NCI-H1105 treated with DMSO at 0.1 percent for 48 hours (cell line): ENCODE data around the gene AFG1L.
A peak's percentile ranks its signal among the peaks of the same experiment; 100 is the strongest.
"Not testable (repeated sequence)": the region's sequence is repeated elsewhere in the genome, so short reads cannot be mapped to it uniquely, and the experiment has no call there.

Source experiments
- DNase-seq: peaks from one replicate; lab custom pipeline; 2025; lab: John Stamatoyannopoulos, UW

Gene AFG1L

DNA sequence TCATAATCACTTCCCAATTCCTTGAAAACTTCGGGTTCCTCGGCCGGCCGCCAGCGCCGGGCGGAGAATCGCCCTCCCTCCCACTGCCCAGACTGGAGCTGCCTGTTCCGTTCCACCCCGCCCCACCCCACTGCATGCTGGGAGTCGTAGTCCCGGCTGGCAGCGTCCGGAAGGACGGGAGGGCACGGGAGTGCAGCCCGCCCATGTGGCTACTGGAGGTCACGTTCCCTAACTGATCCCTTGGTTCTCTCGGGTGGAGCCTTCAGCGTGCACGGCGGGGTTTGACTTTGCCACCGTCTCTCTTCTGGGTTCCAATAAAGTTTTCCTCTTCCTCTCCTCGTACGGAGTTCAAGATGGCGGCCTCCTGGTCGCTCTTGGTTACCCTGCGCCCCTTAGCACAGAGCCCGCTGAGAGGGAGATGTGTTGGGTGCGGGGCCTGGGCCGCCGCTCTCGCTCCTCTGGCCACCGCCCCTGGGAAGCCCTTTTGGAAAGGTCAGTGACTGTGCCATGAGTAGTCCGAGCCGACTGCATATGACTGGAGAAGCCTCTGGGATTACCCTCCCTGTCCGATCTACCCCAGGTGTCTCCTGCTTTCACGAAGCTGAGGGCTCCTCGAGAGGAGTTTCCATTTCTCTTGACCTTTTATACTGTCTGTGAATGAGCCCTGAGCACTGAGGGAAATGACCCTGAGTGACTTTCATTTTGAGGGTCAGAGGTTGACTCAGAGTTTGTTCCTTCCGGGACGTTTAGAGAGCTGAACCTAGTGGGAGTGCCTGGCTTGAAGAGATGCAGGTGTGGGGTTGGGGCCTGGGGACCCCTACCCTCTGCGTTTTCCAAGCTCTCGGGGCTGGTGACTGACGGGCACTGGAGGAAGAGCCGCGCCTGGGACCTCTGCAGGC lies at the start of gene AFG1L:
AFG1L (plus strand) TSS at position 328 of the 899 bp plus-strand sequence; CDS start at position 354, 26 bp downstream.
- peak; percentile 92 for DNase-seq

DNA sequence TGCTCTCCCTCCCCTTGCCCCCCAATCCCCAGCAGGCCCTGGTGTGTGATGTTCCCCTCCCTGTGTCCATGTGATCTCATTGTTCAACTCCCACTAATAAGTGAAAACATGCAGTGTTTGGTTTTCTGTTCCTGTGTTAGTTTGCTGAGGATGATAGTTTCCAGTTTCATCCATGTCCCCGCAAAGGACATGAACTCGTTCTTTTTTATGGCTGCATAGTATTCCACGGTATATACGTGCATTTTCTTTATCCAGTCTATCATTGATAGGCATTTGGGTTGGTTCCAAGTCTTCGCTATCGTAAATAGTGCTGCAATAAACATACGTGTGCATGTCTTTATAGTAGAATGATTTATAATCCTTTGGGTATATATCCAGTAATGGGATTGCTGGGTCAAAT lies 49.8 kb upstream of the AFG1L start:
- not testable (repeated sequence) for DNase-seq

DNA sequence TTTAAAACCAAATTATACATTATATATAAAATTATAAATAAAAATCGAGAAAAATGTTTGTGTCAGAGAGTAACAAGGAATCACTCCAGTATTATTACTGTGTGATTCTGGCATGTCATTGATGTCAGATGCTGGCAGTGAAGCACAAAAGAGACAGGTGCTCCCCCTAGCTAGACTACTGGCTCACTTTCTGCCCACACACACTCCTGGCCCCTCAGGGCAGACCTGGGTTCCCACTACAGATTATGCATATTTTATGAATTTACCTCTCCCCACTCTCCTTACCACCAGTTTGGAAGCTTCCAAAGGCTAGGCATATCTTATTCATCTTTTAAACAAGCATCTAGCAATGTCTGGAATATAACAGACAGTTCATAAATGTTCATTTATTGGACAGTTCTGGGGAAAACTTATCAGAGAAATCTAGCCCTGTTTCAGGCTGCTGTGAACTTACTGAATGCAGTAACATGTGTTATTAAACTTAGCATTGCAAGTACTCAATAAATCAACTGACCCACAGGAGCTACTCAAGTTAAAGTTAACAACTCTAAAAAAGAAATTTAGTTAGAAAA lies 46.8 kb upstream of the AFG1L start:
- DNase-seq, result no peak

DNA sequence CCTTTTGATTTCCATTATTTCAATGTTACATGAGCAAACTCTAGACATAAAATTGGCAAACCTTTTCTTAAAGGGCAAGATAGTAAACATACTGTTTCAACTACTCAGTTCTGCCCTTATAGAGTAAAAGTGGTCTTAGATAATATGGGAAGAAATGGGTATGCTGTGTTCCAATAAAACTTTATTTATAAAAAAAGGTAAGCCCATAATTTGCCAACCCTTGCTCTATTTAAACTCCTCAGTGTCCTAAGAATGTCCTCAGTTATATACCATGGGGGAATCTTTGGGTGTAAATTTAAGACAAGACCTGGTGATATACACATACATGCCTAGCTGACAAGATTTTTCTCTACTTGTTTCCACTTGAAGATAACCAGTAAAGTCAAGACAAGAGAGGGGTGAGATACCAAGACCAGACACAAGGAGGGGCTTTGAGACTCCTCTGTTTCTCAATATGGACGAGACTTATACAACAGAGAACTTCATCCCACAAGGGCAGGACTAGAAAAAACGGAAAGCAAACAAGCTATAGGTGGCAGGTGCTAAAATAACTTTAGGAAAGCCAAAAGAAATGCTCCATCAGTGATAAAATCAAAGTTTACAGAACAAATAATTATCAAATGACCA lies 44.5 kb upstream of the AFG1L start:
- no peak for DNase-seq

DNA sequence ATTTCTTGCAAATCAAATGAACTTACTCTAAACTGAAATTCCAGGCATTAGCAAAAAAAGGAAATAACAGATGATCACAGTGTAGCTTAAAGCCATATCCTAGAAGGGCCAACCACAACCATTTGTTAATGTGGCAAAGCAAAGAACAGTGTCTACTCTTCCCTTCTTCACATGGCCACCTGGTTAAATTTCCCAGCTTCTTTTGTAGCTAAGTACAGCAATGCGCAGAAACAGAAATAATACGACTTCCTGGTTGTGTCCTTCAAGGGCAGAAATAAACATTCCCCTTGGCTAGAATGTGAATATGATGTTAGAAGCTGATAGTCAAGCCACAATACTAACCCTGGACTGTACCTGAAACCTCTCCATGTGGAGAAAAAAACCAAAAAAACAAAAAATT lies 43.6 kb upstream of the AFG1L start:
- DNase-seq, result no peak

DNA sequence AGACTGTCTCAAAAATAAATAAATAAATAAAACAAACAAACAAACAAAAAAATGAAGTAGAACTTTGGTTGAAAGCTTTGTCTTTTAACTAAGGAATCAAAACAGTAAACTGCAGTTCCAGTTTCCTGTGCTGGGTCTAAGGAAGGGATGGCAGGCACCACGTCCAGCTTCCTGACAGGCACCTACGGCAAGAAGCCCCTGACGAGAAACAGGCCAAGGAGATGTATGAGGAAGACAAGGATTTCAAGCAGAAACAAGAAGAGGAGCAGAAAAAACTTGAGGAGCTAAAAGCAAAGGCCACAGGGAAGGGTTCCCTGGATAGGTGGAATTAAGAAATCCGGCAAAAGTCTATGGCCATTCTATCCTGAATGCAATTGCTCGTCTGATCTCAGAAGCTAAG lies 42.8 kb upstream of the AFG1L start:
- no peak for DNase-seq

DNA sequence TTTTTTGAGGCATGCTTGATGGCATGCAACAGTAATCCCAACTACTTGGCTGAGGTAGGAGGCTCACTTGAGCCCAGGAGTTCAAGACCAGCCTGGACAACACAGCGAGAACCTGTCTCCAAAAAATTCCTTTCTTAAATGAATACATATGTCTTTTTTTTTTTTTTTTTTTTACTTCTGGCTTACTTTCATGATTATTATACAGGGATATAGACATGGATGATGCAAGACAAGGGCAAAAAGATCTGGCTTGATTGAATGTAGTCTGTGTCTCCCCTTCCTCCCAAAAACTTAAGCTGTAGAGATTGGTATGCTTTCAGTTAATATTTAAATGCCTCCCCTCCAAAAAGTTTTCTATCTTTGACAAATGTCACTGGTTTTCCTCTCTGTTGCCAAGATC lies 41.6 kb upstream of the AFG1L start:
- no peak for DNase-seq

DNA sequence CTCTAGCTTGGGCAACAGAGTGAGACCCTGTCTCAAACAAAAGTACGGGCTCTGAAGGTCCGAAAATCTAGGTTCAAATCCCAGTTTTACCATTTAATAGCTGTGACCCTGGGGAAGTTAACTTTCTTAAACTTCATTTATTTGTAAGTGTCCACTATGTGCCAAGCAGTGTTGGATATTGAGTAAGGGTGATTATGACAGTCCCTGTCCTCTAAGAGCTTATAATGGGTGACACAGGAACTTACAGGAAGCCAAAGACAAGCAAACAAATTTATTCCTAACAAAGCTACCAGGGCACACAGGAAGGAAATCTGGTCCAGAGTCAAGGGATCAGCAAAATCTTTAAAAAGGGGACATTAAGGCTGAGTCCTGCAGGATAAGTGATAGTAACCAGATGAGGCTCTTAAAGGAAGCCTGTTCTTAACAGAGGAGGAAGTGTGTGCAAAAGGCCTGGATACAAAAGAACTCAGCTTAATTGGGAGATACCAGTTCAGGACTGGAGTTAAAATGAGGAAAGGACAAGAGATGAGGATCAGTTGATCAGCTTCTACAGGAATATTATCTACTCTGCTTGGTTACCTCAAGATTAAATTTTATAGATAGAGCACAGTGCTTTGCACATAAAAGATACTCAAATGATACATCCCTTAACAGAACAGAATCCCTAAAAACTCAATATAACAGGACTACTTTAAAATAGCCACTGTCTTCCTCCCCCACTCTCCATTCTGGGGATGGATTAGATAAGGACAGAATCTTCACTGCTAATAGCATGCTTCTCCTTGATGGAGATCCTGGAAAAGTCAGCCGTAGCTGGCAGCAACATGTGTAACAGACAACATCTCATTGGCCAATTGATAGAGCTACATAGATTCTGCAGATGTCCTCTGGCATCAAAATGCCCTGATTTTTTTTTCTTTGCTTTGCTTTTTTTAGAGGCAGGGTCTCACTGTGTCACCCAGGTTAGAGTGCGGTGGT lies 40.1 kb upstream of the AFG1L start:
- no peak for DNase-seq

DNA sequence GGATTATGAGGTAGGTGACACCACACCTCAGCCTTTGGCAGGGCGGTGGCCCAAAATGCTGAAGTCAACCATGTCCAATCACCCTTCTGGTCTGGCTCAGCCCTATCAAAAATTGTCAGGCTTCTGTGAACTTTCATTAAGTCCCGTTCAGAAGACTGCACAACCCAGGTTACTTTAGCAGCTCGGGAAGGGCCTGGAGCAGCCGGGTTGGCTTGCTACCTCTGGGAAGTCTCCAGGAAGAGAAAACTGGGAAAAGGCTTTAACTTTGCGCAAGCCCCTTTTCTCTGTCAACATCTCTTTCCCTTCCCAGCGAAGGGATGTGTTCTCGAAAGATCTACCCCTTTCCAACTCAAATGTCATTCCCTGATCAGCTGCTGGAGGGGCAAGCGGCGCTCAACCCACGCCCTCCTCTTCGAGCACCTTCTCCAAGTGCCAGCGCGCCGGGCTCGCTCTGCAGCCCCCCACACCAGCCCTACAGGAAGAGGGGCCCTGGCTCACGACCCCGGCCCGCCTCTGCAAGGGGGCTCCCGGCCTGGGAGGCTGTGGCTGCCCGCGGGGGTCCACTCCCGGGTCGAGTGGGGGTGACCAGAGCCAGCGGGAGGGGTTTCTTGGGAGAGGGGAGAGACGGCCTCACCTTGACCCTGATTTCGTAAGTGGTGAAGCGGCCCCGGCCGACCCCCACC lies 34.6 kb upstream of the AFG1L start:
- peak; percentile 32 for DNase-seq

DNA sequence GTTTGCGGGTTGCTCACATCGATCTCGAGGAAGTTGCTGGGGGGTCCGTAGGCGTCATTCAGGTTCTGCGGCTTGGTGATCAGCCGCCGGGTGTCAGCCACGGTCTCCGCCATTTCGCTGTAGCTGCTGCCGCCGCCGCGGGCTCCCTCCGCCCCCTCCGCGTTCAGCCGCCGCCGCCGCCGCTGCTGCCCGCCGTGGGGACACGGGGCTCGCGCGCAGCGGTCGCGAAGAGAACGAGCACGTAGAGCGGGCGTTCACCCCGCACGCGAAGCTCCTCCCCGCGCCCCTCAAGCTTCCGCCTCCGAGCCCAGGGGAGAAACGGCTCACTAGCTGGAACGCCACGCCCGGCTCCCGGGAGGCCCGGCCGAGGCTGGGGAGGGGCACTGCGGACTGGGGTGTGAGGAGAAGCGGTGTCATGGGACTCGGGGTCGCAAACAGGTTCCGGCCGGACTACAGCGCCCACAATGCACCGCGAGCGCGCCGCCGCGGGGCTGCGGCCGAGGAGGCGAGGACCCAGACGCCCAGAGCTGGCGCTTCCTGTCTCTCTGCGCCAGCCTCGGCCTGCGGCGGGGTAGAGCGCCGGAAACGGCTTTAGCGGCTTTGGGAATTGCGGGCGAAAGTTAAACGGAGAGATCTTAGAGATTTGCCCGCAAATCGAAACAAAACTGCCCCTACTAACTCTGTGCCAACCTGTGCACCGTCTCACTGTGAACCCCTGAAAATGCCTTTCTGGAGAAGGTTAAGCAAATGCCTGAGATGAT lies 33.9 kb upstream of the AFG1L start, which contains the start of gene SNX3:
SNX3 (minus strand) TSS at position 232 of the 761 bp plus-strand sequence; CDS start at position 113, 119 bp downstream.
- DNase-seq, result peak; percentile 96

DNA sequence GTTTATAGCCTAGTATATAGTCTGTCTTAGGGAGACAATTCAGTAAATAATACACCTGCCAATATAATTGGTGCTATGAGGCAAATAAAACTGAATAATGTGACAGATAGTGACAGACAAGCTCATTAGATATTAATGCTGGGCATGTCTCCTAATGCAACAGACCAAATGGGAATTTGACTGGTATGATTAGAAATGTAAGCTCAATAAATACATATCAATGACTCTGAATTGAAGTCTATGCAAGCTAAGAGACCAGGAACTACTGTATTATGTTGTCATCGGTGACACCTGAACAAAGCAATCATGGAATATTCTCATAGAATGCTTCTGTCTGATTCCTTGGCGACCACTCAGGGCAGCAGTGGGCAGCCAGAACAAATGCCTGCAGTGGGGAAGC lies 31.5 kb upstream of the AFG1L start:
- DNase-seq, result no peak

DNA sequence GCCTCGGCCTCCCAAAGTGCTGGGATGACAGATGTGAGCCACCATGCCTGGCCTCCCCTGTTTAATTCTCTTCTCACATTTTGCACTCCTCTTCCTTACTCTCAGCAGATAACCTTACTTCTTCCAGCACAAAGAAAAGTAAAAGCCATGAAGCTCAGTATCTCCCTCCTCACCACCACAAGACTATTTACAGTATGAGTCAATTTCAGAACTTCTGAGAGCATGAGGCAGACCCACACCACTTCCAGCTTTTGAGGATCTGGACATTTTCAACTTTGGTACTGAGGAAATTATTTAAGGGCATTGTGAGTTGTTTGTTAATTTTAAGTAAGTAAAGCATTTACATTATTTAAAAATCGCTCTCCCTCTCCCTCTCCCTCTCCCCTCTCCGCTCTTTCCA lies 26.0 kb upstream of the AFG1L start:
- no peak for DNase-seq

DNA sequence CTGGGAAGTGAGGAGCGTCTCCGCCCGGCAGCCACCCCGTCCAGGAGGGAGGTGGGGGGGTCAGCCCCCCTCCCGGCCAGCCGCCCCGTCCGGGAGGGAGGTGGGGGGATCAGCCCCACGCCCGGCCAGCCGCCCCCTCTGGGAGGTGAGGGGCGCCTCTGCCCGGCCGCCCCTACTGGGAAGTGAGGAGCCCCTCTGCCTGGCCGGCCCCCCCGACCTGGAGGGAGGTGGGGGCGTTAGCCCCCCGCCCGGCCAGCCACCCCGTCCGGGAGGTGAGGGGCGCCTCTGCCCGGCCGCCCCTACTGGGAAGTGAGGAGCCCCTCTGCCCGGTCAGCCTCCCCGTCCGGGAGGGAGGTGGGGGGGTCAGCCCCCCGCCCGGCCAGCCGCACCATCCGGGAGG lies 24.9 kb upstream of the AFG1L start:
- DNase-seq, result not testable (repeated sequence)

DNA sequence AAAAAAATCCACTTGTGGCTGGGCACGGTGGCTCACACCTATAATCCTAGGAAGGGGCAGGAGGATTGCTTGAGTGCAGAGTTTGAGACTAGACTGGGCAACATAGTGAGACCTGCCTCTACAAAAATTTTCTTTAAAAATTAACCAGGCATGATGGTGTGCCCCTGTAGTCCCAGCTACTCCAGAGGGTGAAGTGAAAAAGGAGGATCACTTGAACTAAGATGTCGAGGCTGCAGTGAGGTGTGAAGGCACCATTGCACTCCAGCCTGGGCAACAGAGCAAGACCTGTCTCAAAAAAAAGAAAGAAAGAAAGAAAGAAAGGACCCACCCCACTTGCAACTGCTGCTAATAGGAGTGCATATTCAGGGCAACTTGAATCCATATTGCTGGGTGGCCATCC lies 20.3 kb upstream of the AFG1L start:
- DNase-seq, result no peak

DNA sequence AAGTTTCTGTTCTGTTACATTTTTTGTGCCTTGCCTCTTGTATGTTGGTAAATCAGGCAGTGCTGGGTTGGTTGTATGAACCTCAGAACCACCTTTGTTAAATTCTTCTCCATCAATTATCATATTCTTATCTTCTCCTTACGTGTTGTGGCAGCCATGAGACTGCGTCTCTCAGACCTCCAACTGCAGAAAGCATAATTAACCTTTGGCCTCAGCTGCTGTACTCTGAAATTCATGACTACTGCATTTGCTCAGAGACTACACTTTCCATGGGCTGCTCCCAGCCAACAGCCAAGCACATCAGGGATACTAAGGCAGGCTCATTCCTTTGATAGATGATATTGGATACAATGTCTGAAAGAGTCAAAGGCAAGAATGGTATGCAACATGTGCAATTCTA lies 18.9 kb upstream of the AFG1L start:
- no peak for DNase-seq

DNA sequence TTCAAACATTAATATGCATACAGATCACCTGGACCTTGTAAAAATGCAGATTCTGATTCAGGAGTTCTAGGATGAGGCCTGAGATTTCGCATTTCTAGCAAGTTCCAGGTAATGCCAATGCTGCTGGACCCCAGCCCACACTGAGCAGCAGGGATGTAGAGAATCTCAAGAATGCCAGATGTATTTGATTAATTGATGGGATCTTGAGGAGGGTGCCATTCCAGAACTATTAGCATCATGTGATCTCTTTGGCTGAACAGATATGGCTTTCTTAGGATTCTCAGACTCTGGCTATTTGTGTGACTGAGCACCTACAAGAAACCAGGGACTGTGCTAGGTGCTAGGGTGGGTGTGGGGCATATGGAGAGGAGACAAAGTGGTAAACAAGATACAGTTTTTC lies 17.6 kb upstream of the AFG1L start:
- DNase-seq, result no peak

DNA sequence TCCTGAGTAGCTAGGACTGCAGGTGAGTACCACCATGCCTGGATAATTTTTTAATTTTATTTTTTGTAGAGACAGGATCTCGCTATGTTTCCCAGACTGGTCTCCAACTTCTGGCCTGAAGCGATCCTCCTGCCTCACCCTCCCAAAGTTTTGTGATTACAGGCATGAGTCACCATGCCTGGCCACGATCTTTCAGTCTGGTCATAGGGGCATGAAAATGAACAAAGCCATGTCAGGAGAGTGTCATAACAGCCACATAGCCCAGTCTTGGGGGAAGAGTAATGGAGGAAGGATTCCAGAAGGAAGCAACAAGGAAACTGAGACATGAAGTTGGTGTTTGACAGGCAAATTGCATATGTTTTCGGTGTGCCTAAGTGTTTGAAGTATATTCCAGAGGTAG lies 17.0 kb upstream of the AFG1L start:
- DNase-seq, result no peak

DNA sequence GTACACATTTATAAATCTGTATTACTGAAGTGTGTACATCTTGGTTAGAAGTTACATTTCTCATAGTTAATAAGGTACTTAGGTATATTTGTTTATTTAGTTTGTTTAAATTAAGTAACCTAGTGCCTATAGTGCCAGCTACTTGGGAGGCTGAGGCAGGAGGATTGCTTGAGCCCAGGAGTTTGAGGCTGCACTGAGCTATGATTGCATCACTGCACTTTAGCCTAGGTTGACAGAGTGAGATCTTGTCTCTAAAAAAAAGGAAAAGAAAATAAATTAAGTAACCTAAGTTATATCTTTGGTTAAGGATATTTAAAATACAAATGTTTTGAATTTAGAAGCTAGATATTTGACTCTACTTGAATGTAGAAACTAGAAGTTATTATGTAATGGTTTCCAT lies 9.5 kb upstream of the AFG1L start:
- no peak for DNase-seq

DNA sequence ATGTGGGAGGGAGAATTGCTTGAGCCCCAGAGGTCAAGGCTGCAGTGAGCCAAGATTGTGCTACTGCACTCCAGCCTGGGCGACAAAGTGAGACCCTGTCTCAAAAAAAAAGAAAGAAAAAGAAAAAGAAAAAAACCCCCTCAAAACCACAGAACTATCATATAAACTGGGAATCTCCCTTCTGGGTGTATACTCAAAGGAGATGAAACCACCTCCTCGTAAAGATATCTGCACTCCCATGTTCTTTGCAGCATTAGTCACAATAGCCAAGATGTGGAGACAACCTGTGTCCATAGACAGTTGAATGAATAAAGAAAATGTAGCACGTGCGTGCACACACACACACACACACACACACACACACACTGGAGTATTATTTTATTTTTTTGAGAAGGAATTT lies 8.5 kb upstream of the AFG1L start:
- DNase-seq, result no peak

DNA sequence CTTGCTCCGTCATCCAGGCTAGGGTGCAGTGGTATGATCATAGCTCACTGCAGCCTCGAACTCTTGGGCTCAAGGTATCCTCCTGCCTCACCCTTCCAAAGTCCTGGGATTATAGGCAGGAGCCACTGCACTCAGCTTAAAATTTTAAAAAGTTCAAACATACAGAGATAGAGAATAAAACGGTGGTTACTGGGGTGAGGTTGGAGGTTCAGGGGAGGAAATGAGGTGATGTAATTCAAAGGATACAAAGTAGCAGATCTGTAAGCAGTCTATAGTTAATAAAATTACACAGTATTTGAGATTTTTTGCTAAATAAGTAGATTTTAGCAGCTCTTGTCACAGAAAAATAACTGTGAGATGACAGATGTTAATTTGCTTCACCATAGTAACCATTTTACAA lies 7.5 kb upstream of the AFG1L start:
- DNase-seq, result no peak

DNA sequence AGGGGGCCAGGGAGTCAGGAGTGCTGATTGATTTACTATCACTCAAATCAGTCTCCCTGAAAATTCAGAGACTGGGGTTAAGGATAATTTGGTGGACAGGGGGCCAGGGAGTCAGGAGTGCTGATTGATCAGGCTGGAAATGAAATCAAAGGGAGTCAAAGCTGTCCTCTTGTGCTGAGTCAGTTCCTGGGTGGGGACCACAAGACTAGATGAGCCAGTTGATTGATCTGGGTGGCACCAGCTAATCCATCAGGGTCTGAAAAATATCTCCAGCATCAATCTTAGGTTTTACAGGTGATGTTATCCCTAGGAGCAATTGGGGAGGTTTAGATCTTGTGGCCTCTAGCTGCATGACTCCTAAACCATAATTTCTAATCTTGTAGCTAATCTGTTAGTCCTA lies 6.1 kb upstream of the AFG1L start:
- no peak for DNase-seq
